Upper lobe of left lung (tissue), 6 donors: Measurements from ENCODE around the gene COBL. TPM values are rescaled to one million over a fixed set of nuclear protein-coding genes. Genes with fewer than 3 reads are reported as not detected.
A peak's percentile ranks its signal among the peaks of the same experiment; 100 is the strongest.
"Not testable (repeated sequence)": the region's sequence is repeated elsewhere in the genome, so short reads cannot be mapped to it uniquely, and the experiment has no call there.

Source experiments
- ATAC-seq, 2 donors: fragments of 200-7000 bp; cut with Tn5 transposase; one replicate each; pipeline ENCODE4 v1.9.1; 2022; ENCODE audit warnings: mild to moderate bottlenecking in 2 of 2, moderate library complexity in 2 of 2; ENCODE audit not compliant: low FRiP score in 2 of 2
- DNase-seq, 2 donors: peaks; one replicate each; pipeline ENCODE4 v3.0.0-alpha.2; 2019 to 2020
- H3K27ac ChIP-seq, 4 donors: fragments of 200-600 bp; sonication (generic); one replicate each; pipeline ENCODE4 v1.5.1; 2016 to 2019
- H3K27me3 ChIP-seq, 4 donors: fragments of 200-600 bp; sonication (generic); one replicate each; pipeline ENCODE4 v1.5.1; 2017 to 2019
- H3K36me3 ChIP-seq, 4 donors: fragments of 200-600 bp; sonication (generic); one replicate each; pipeline ENCODE4 v1.5.1; 2016 to 2019
- H3K4me1 ChIP-seq, 4 donors: fragments of 200-600 bp; sonication (generic); one replicate each; pipeline ENCODE4 v1.5.1; 2018 to 2019
- H3K4me3 ChIP-seq, 4 donors: fragments of 200-600 bp; sonication (generic); one replicate each; pipeline ENCODE4 v1.5.1; 2017 to 2019; ENCODE audit warnings: mild to moderate bottlenecking in 2 of 4, moderate library complexity in 1 of 4
- H3K9me3 ChIP-seq, 4 donors: fragments of 200-600 bp; sonication (generic); one replicate each; pipeline ENCODE4 v1.5.1; 2018 to 2019
- EP300 ChIP-seq, 4 donors: sonication (generic); formaldehyde crosslinking; IDR thresholded peaks; one replicate each; pipeline ENCODE4 v1.5.1; 2017; ENCODE audit warnings: antibody characterized with exemption in 4 of 4, control low read depth in 2 of 4
- POLR2A ChIP-seq, 4 donors: fragments of 450-650 bp; IDR thresholded peaks; one replicate each; pipeline ENCODE4 v1.5.1; 2016 to 2017; ENCODE audit warnings: antibody characterized with exemption in 4 of 4, mild to moderate bottlenecking in 2 of 4
- POLR2AphosphoS5 ChIP-seq, 2 donors: sonication (generic); formaldehyde crosslinking; IDR thresholded peaks; one replicate each; pipeline ENCODE4 v1.5.1; 2017; ENCODE audit warnings: antibody characterized with exemption in 2 of 2
- WGBS, 2 donors: methylation state at CpG; one replicate each; pipeline ENCODE4 v1.1.5; 2017 to 2018; 5-methylcytosine and 5-hydroxymethylcytosine counted together
- total RNA-seq, 6 donors: library from RNA; depleted of rRNA in 4 of 6; stranded (reverse); fragments of >200 nt in 4 of 6; gene quantifications; one replicate each; pipeline versions ENCODE4 v1.1.0 to v1.2.1, GENCODE V29; 2016 to 2021
- TF ChIP-seq, protein P1 (sequence below), 6 experiments: fragments of 450-650 bp in 4 of 6; fragments of 200-600 bp in 2 of 6; sonication (generic) in 2 of 6; IDR thresholded peaks; one replicate each; pipeline ENCODE4 v1.5.1; 2016 to 2019; ENCODE audit warnings: antibody characterized with exemption in 6 of 6
- donor health status: DM: no; HTN: no; CAD: no; lungs with moderate emphysema.
- donor health status: DM: no; HTN: yes; CAD: no; lungs with severe emphysema.

COBL gene
- total RNA-seq, 6 donors from 2014 or later, result 27.0 to 54.7 (median 36.8) TPM

DNA sequence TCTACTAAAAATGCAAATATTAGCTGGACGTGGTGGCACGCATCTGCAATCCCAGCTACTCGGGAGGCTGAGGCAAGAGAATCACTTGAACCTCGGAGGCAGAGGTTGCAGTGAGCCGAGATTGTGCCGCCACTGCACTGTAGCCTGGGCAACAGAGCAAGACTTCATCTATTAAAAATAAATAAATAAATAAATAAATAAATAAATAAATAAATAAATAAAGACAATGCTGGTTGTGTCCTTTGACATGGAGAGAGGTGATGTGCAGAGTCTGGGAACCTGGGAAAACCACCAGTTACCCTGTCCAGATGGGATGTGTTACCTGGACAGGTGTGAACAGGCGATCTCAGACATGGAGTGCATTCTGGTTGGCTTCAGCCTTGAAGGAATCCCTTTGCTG, 102.5 kb downstream of the COBL start:
- no peak for DNase-seq
- 96 to 97% methylated on average over 7 of the region's 7 CpGs for WGBS, 2 donors
- Histone ChIP-seq H3K4me1 (no peaks in the 10 kb centered on the region), H3K36me3 (no peaks in the 10 kb centered on the region), H3K27ac (no peak overlapping the region), H3K27me3 (no peaks in the 10 kb centered on the region), H3K4me3 (no peak overlapping the region), H3K9me3 (no peaks in the 10 kb centered on the region)
- TF ChIP-seq, protein P1, sequence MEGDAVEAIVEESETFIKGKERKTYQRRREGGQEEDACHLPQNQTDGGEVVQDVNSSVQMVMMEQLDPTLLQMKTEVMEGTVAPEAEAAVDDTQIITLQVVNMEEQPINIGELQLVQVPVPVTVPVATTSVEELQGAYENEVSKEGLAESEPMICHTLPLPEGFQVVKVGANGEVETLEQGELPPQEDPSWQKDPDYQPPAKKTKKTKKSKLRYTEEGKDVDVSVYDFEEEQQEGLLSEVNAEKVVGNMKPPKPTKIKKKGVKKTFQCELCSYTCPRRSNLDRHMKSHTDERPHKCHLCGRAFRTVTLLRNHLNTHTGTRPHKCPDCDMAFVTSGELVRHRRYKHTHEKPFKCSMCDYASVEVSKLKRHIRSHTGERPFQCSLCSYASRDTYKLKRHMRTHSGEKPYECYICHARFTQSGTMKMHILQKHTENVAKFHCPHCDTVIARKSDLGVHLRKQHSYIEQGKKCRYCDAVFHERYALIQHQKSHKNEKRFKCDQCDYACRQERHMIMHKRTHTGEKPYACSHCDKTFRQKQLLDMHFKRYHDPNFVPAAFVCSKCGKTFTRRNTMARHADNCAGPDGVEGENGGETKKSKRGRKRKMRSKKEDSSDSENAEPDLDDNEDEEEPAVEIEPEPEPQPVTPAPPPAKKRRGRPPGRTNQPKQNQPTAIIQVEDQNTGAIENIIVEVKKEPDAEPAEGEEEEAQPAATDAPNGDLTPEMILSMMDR (IDR thresholded peaks at IDR 0.05), result no peak
- TF ChIP-seq EP300 (IDR thresholded peaks at IDR 0.05) (no peak), POLR2A (IDR thresholded peaks at IDR 0.05) (no peak), POLR2AphosphoS5 (IDR thresholded peaks at IDR 0.05) (no peak)
- no peak for ATAC-seq

DNA sequence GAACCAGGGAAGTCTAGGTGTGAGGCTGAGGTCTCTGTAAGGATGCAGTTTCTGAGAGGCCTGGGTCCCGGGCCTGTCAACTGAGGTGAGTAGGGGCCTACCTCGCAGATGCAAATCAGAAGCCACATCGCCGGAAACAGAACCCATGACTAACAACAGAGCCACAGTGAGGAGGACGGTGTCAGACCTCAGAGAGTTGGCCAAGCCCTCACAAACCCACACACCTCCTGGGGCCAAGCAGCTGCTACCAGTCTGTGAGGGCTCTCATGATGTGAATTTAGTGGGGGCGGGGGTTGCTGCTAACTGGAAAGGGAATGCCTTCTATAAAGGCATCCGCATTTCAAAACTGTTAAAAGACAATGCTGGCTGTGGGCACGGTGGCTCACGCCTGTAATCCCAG, 103.0 kb downstream of the COBL start:
- Histone ChIP-seq H3K4me3 (no peak overlapping the region), H3K4me1 (no peaks in the 10 kb centered on the region), H3K27me3 (no peaks in the 10 kb centered on the region), H3K9me3 (no peaks in the 10 kb centered on the region), H3K36me3 (no peaks in the 10 kb centered on the region), H3K27ac (no peak overlapping the region)
- DNase-seq (no peak), ATAC-seq (no peak)
- no peak for TF ChIP-seq EP300 (IDR thresholded peaks at IDR 0.05)
- no peak for TF ChIP-seq POLR2AphosphoS5 (IDR thresholded peaks at IDR 0.05)
- TF ChIP-seq POLR2A (IDR thresholded peaks at IDR 0.05), result no peak
- TF ChIP-seq, protein P1 (IDR thresholded peaks at IDR 0.05), result no peak
- WGBS, 2 donors, result 87 to 88% methylated on average over 9 of the region's 9 CpGs

DNA sequence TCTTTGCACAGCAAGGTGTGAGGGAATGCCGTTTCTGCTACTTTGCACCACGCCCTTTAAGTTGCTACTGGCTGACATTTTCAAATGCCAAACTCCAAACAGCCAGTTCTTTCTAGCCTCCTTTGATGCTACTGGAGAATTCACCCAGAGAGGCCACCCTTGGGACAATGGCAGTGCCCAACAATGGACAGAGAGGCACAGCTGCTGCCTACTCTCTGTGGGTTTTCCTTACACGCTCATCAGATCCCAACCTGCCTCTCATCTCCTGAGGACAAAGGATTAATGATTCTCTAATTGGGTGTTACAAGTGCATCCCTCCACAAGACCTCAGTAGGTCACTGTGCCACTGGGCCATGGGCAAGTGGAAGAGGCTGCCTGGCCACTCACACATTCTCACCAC, 105.8 kb downstream of the COBL start:
- WGBS, 2 donors, result 85 to 88% methylated on average over 3 of the region's 3 CpGs
- TF ChIP-seq POLR2A (IDR thresholded peaks at IDR 0.05), result no peak
- no peak for TF ChIP-seq EP300 (IDR thresholded peaks at IDR 0.05)
- TF ChIP-seq, protein P1 (IDR thresholded peaks at IDR 0.05), result no peak
- no peak for TF ChIP-seq POLR2AphosphoS5 (IDR thresholded peaks at IDR 0.05)

DNA sequence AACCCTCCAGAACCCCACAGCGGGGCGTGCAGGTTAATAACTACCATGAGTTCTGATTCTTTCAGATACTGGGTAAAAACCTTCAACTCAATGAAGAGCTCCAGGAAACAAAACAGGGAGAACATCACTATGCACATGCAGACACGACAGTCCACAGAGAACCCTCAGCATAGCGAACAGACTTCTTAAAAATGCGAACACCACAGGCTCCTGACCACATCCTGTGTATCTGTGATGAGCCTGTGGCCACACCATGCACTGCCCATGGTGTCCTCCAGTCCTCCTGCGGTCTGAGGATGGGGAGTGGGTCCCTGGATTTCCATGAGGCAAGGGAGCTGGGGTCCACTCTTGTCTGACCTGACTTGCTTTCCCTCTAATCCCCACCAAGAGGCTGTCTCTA, 107.2 kb downstream of the COBL start:
- H3K4me3 ChIP-seq, result no peak overlapping the region
- no peaks in the 10 kb centered on the region for H3K36me3 ChIP-seq
- no peak for ATAC-seq
- H3K9me3 ChIP-seq, result no peaks in the 10 kb centered on the region
- no peak for DNase-seq
- WGBS, 2 donors, result 88 to 89% methylated on average over 5 to 6 of the region's 6 CpGs
- H3K27ac ChIP-seq, result no peak overlapping the region
- no peaks in the 10 kb centered on the region for H3K27me3 ChIP-seq
- no peak for TF ChIP-seq POLR2AphosphoS5 (IDR thresholded peaks at IDR 0.05)
- TF ChIP-seq, protein P1 (IDR thresholded peaks at IDR 0.05), result no peak
- no peak for TF ChIP-seq POLR2A (IDR thresholded peaks at IDR 0.05)
- TF ChIP-seq EP300 (IDR thresholded peaks at IDR 0.05), result no peak
- H3K4me1 ChIP-seq, result no peaks in the 10 kb centered on the region

More for the DNA sequence above, 105.8 kb downstream of the COBL start:
- Histone ChIP-seq H3K4me1 (no peaks in the 10 kb centered on the region), H3K27me3 (no peaks in the 10 kb centered on the region), H3K27ac (no peak overlapping the region), H3K4me3 (no peak overlapping the region), H3K9me3 (no peaks in the 10 kb centered on the region), H3K36me3 (no peaks in the 10 kb centered on the region)
- DNase-seq (no peak), ATAC-seq (no peak)

DNA sequence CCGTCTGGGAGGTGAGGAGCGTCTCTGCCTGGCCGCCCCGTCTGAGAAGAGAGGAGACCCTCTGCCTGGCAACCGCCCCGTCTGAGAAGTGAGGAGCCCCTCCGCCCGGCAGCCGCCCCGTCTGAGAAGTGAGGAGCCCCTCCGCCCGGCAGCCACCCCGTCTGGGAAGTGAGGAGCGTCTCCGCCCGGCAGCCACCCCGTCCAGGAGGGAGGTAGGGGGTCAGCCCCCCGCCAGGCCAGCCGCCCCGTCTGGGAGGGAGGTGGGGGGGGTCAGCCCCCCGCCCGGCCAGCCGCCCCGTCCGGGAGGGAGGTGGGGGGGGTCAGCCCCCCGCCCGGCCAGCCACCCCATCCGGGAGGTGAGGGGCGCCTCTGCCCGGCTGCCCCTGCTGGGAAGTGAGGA, 108.5 kb downstream of the COBL start:
- not testable (repeated sequence) for H3K27me3 ChIP-seq, H3K36me3 ChIP-seq, H3K4me3 ChIP-seq, ATAC-seq, H3K9me3 ChIP-seq, H3K27ac ChIP-seq, H3K4me1 ChIP-seq
- WGBS, 2 donors, result 88 to 100% methylated on average over 2 to 7 of the region's 30 CpGs
- DNase-seq, result peak in 1 of 2 donors; percentile 66
